Smooth muscle cell (in vitro differentiated cells): ENCODE results near the gene ZNF148. TPM values are rescaled to one million over a fixed set of nuclear protein-coding genes. Genes with fewer than 3 reads are reported as not detected.

Experiments
- DNase-seq: peaks from one replicate; lab custom pipeline; 2025; ENCODE audit not compliant: unreplicated experiment; lab: John Stamatoyannopoulos, UW
- H2AFZ ChIP-seq: fragments of 200-600 bp; sonication (generic); 2 replicates; pipeline ENCODE4 v1.6.0; 2016; ENCODE audit warnings: antibody characterized with exemption, low read depth, mild to moderate bottlenecking
- H3F3A ChIP-seq: fragments of 200-600 bp; sonication (generic); 2 replicates; pipeline ENCODE4 v1.6.0; 2017; ENCODE audit warnings: antibody characterized with exemption, low read depth
- H3K27ac ChIP-seq: fragments of 200-600 bp; sonication (generic); 2 replicates; pipeline ENCODE4 v1.5.1; 2016; ENCODE audit warnings: low read depth, mild to moderate bottlenecking
- H3K27me3 ChIP-seq: fragments of 200-600 bp; sonication (generic); 2 replicates; pipeline ENCODE4 v1.6.1; 2016; ENCODE audit warnings: low read depth, mild to moderate bottlenecking
- H3K36me3 ChIP-seq: fragments of 200-600 bp; sonication (generic); 2 replicates; pipeline ENCODE4 v1.5.1; 2016; ENCODE audit warnings: low read depth
- H3K4me1 ChIP-seq: fragments of 200-600 bp; sonication (generic); 2 replicates; pipeline ENCODE4 v1.5.1; 2016; ENCODE audit warnings: low read depth
- H3K4me2 ChIP-seq: fragments of 200-600 bp; sonication (generic); 2 replicates; pipeline ENCODE4 v1.6.0; 2016; ENCODE audit warnings: mild to moderate bottlenecking
- H3K4me3 ChIP-seq: fragments of 200-600 bp; sonication (generic); 2 replicates; pipeline ENCODE4 v1.5.1; 2016; ENCODE audit warnings: mild to moderate bottlenecking
- H3K79me2 ChIP-seq: fragments of 200-600 bp; sonication (generic); 2 replicates; pipeline ENCODE4 v1.6.0; 2016; ENCODE audit warnings: low read depth, mild to moderate bottlenecking
- H3K9ac ChIP-seq: fragments of 200-600 bp; sonication (generic); 2 replicates; pipeline ENCODE4 v1.6.0; 2016; ENCODE audit warnings: low read depth
- H3K9me3 ChIP-seq: fragments of 200-600 bp; sonication (generic); replicated peaks from 2 replicates; pipeline ENCODE4 v1.5.1; 2016; ENCODE audit warnings: low read depth
- H4K20me1 ChIP-seq: fragments of 200-600 bp; sonication (generic); 2 replicates; pipeline ENCODE4 v1.6.0; 2016; ENCODE audit warnings: low read depth
- CTCF ChIP-seq: fragments of 200-600 bp; sonication (generic); IDR thresholded peaks from 2 replicates; pipeline ENCODE4 v1.5.1; 2017; ENCODE audit warnings: borderline replicate concordance, mild to moderate bottlenecking, antibody characterized with exemption; ENCODE audit not compliant: insufficient read depth, poor library complexity, severe bottlenecking
- WGBS: methylation state at CpG from one replicate; pipeline ENCODE4 v1.1.7; 2016; ENCODE audit warnings: low lambda C conversion rate; 5-methylcytosine and 5-hydroxymethylcytosine counted together
- polyA plus RNA-seq: library from polyadenylated mRNA; unstranded; fragments of >200 nt; fragmentation: Nextera tagmentation; extraction: Ambion mirVana; gene quantifications from 2 replicates; pipeline ENCODE4 v1.2.1, GENCODE V29; 2016
- total RNA-seq: library from RNA; depleted of rRNA; stranded (reverse); fragments of >200 nt; gene quantifications from 2 replicates; pipeline ENCODE4 v1.2.3, GENCODE V29; 2014

ZNF148 gene
- total and polyA plus RNA-seq, 2 experiments from 2014 or later, result 23.6 to 27.7 TPM

GRCh38 chr3:125334675-125335560 is 40.2 kb downstream of the ZNF148 start:
- Histone ChIP-seq H3K9me3 (no peaks in the 10 kb centered on the region), H3K27ac (no peak overlapping the region), H3K36me3 (no peaks in the 10 kb centered on the region), H3K4me3 (no peak overlapping the region), H4K20me1 (peaks cover 96% of the 10 kb centered on the region), H3K9ac (no peak overlapping the region), H3K27me3 (no peaks in the 10 kb centered on the region), H3K79me2 (peaks cover 100% of the 10 kb centered on the region), H3K4me2 (peak overlapping the region; percentile 18), H3K4me1 (peaks cover 10% of the 10 kb centered on the region), H3F3A (no peaks in the 10 kb centered on the region), H2AFZ (no peak overlapping the region)
- no peak for TF ChIP-seq CTCF
- 93% methylated on average over 5 of the region's 5 CpGs for WGBS
- no peak for DNase-seq

GRCh38 chr3:125332504-125332903 is 42.6 kb downstream of the ZNF148 start:
- H4K20me1 ChIP-seq, result peaks cover 92% of the 10 kb centered on the region
- 47% methylated on average over 2 of the region's 2 CpGs for WGBS
- H3K27me3 ChIP-seq, result no peaks in the 10 kb centered on the region
- no peak overlapping the region for H3K4me3 ChIP-seq
- no peak overlapping the region for H3K9ac ChIP-seq
- no peak for TF ChIP-seq CTCF
- H3K79me2 ChIP-seq, result peaks cover 99% of the 10 kb centered on the region
- no peaks in the 10 kb centered on the region for H3K9me3 ChIP-seq
- H3F3A ChIP-seq, result no peaks in the 10 kb centered on the region
- H3K4me1 ChIP-seq, result peaks cover 10% of the 10 kb centered on the region
- H3K36me3 ChIP-seq, result no peaks in the 10 kb centered on the region
- no peak for DNase-seq
- H3K27ac ChIP-seq, result no peak overlapping the region
- no peak overlapping the region for H2AFZ ChIP-seq
- no peak overlapping the region for H3K4me2 ChIP-seq

- Histone ChIP-seq H3K4me1 (peaks cover 10% of the 10 kb centered on the region), H3K36me3 (no peaks in the 10 kb centered on the region), H3K79me2 (peaks cover 96% of the 10 kb centered on the region), H3F3A (no peaks in the 10 kb centered on the region), H4K20me1 (peaks cover 79% of the 10 kb centered on the region), H2AFZ (no peak overlapping the region), H3K27me3 (no peaks in the 10 kb centered on the region), H3K9ac (no peak overlapping the region), H3K9me3 (no peaks in the 10 kb centered on the region), H3K4me3 (no peak overlapping the region), H3K27ac (no peak overlapping the region), H3K4me2 (no peak overlapping the region)
- no peak for TF ChIP-seq CTCF
- no peak for DNase-seq
Observed at GRCh38 chr3:125331243-125331642, 43.9 kb downstream of the ZNF148 start.

GRCh38 chr3:125326957-125327356 is 48.2 kb downstream of the ZNF148 start:
- Histone ChIP-seq H3K27me3 (no peaks in the 10 kb centered on the region), H2AFZ (no peak overlapping the region), H3K4me1 (no peaks in the 10 kb centered on the region), H3K27ac (no peak overlapping the region), H3K36me3 (no peaks in the 10 kb centered on the region), H3K4me2 (no peak overlapping the region), H3K9ac (no peak overlapping the region), H3K79me2 (peaks cover 80% of the 10 kb centered on the region), H3F3A (no peaks in the 10 kb centered on the region), H3K9me3 (no peaks in the 10 kb centered on the region), H3K4me3 (no peak overlapping the region), H4K20me1 (peaks cover 52% of the 10 kb centered on the region)
- DNase-seq, result no peak
- no peak for TF ChIP-seq CTCF
- 74% methylated on average over 4 of the region's 4 CpGs for WGBS
